A549 (cell line): Measurements from ENCODE around the gene UHRF1. TPM values are rescaled to one million over a fixed set of nuclear protein-coding genes. Genes with fewer than 3 reads are reported as not detected.
"Not testable (repeated sequence)": the region's sequence is repeated elsewhere in the genome, so short reads cannot be mapped to it uniquely, and the experiment has no call there.

Experiments used
- ATAC-seq, 2 experiments: fragments of 200-7000 bp in 1 of 2; fragments of >200 bp in 1 of 2; cut with Nextera tagmentation in 1 of 2; cut with Tn5 transposase in 1 of 2; 3 replicates each; pipeline versions ENCODE4 v1.8.0 to v1.9.1; 2018 to 2020; ENCODE audit warnings: mild to moderate bottlenecking in 1 of 2, moderate library complexity in 1 of 2
- CTCF ChIA-PET: fragments of 300-600 bp; sonication (Branson Sonifier 250); formaldehyde crosslinking; extraction: SDS; loops from one replicate; lab custom pipeline; 2021; ENCODE audit warnings: antibody characterized with exemption, inconsistent platforms; lab: Yijun Ruan, JAX
- POLR2A ChIA-PET: fragments of 350-600 bp; formaldehyde crosslinking; extraction: SDS; loops from one replicate; lab custom pipeline; 2021; ENCODE audit warnings: antibody characterized with exemption, inconsistent platforms; lab: Yijun Ruan, JAX
- DNase-seq, 2 experiments: peaks; one replicate each; pipeline versions ENCODE4 v3.0.0 to v3.0.0-alpha.2; 2011 to 2016; ENCODE audit warnings: low read depth in 1 of 2, low spot score in 1 of 2
- FAIRE-seq: peaks from 2 replicates; lab custom pipeline; 2011; peaks lifted over from hg19 to GRCh38; lab: Jason Lieb, UNC
- H3K27ac ChIP-seq, 2 experiments: fragments of >200 bp; sonication (Bioruptor Twin); formaldehyde crosslinking; 3 replicates each; pipeline ENCODE4 v1.5.1; 2016 to 2017
- H3K4me1 ChIP-seq: fragments of >200 bp; sonication (Bioruptor Twin); formaldehyde crosslinking; 3 replicates; pipeline ENCODE4 v1.6.1; 2016
- H3K4me2 ChIP-seq: fragments of >200 bp; sonication (Bioruptor Twin); formaldehyde crosslinking; 3 replicates; pipeline ENCODE4 v1.6.1; 2016
- H3K4me3 ChIP-seq: fragments of >200 bp; sonication (Bioruptor Twin); formaldehyde crosslinking; 3 replicates; pipeline ENCODE4 v1.5.1; 2016
- H3K9me3 ChIP-seq: fragments of >200 bp; sonication (Bioruptor Twin); formaldehyde crosslinking; 3 replicates; pipeline ENCODE4 v1.6.1; 2016
- CBX2 ChIP-seq: fragments of 200-600 bp; sonication (generic); IDR thresholded peaks from 2 replicates; pipeline ENCODE4 v1.6.1; 2016; ENCODE audit warnings: low read depth, mild to moderate bottlenecking, borderline replicate concordance
- CEBPB ChIP-seq, 2 experiments: fragments of >200 bp in 1 of 2; sonication (Bioruptor Twin) in 1 of 2; formaldehyde crosslinking in 1 of 2; IDR thresholded peaks; 2 replicates each; pipeline ENCODE4 v1.6.1; 2012 to 2016
- CHD2 ChIP-seq: fragments of 150-350 bp; IDR thresholded peaks from 2 replicates; pipeline ENCODE4 v1.6.1; 2014; ENCODE audit warnings: low read length; ENCODE audit not compliant: partially characterized antibody
- EHMT2 ChIP-seq: fragments of 200-600 bp; sonication (generic); IDR thresholded peaks from 2 replicates; pipeline ENCODE4 v1.6.1; 2016; ENCODE audit warnings: antibody characterized with exemption, low read depth, mild to moderate bottlenecking, moderate library complexity
- ELK1 ChIP-seq: fragments of 150-350 bp; IDR thresholded peaks from 2 replicates; pipeline ENCODE4 v1.6.1; 2014; ENCODE audit warnings: low read depth, mild to moderate bottlenecking, low read length
- HDAC2 ChIP-seq: fragments of 200-600 bp; sonication (generic); IDR thresholded peaks from 2 replicates; pipeline ENCODE4 v1.6.1; 2016
- KDM1A ChIP-seq: fragments of 200-600 bp; sonication (generic); IDR thresholded peaks from 2 replicates; pipeline ENCODE4 v1.6.1; 2016; ENCODE audit warnings: low read depth, mild to moderate bottlenecking
- KDM5A ChIP-seq: fragments of 200-600 bp; sonication (generic); IDR thresholded peaks from 2 replicates; pipeline ENCODE4 v1.6.1; 2016; ENCODE audit warnings: antibody characterized with exemption, mild to moderate bottlenecking
- MAFK ChIP-seq: fragments of 450-650 bp; IDR thresholded peaks from 2 replicates; pipeline ENCODE4 v1.6.1; 2014; ENCODE audit not compliant: partially characterized antibody
- NFE2L2 ChIP-seq: fragments of 150-350 bp; conservative IDR thresholded peaks from 2 replicates; pipeline ENCODE4 v1.6.1; 2014; ENCODE audit warnings: low read length
- NPAS2 ChIP-seq: fragments of 250-450 bp; sonication (Bioruptor Pico); IDR thresholded peaks from 2 replicates; pipeline ENCODE4 v1.8.0; 2022; ENCODE audit warnings: mild to moderate bottlenecking, moderate library complexity, borderline replicate concordance
- RFX5 ChIP-seq: fragments of 450-650 bp; IDR thresholded peaks from 2 replicates; pipeline ENCODE4 v1.7.1; 2014; ENCODE audit warnings: antibody characterized with exemption, mild to moderate bottlenecking, moderate library complexity
- SREBF2 ChIP-seq: fragments of 450-650 bp; IDR thresholded peaks from 2 replicates; pipeline ENCODE4 v1.6.1; 2014; ENCODE audit warnings: mild to moderate bottlenecking, moderate library complexity
- ZFP36 ChIP-seq: fragments of 450-650 bp; IDR thresholded peaks from 2 replicates; pipeline ENCODE4 v1.6.1; 2014; ENCODE audit warnings: borderline replicate concordance; ENCODE audit not compliant: partially characterized antibody
- ZSCAN20 ChIP-seq: fragments of 250-450 bp; sonication (Bioruptor Pico); IDR thresholded peaks from 2 replicates; pipeline ENCODE4 v1.8.0; 2022; ENCODE audit warnings: mild to moderate bottlenecking, moderate library complexity
- WGBS: methylation state at CpG from one replicate; pipeline ENCODE4 v1.1.6; 2017; ENCODE audit errors: missing lambda C conversion rate; 5-methylcytosine and 5-hydroxymethylcytosine counted together
- polyA plus RNA-seq, 4 experiments: library from polyadenylated mRNA; depleted of rRNA in 3 of 4; stranded (reverse); fragments of >200 nt; fragmentation: RNase III in 1 of 4; extraction: RNeasy Plus Mini Kit Qiagen cat#74134 plus additional on column Dnase treatment in 1 of 4; gene quantifications; 2 replicates in 3 of 4; 3 replicates in 1 of 4; pipeline ENCODE4 v1.2.3, GENCODE V29; 2011 to 2017
- TF ChIP-seq, protein P1 (sequence below): fragments of >200 bp; sonication (Bioruptor Twin); formaldehyde crosslinking; IDR thresholded peaks from 3 replicates; pipeline ENCODE4 v1.5.1; 2016
- TF ChIP-seq, protein P2 (sequence below): fragments of >200 bp; sonication (Bioruptor Twin); formaldehyde crosslinking; IDR thresholded peaks from 3 replicates; pipeline ENCODE4 v1.6.1; 2016

Gene UHRF1
- polyA plus RNA-seq, 2 of the 4 experiments (the other 2 are of a cell fraction) = 7.2 to 52.3 TPM

GRCh38 chr19:4974880-4975469 lies 65.7 kb downstream of the UHRF1 start:
- FAIRE-seq = no peak
- Histone ChIP-seq H3K4me1 (peaks cover 59% of the 10 kb centered on the region), H3K9me3 (no peaks in the 10 kb centered on the region), H3K4me2 (no peak overlapping the region), H3K4me3 (no peak overlapping the region), H3K27ac (no peak overlapping the region)
- TF ChIP-seq SREBF2 = no peak
- TF ChIP-seq ZFP36 = no peak
- no peak for TF ChIP-seq KDM1A
- no peak for TF ChIP-seq NFE2L2
- no peak for TF ChIP-seq ZSCAN20 (CRISPR knock-in tag)
- TF ChIP-seq ELK1 = no peak
- no peak for TF ChIP-seq HDAC2
- DNase-seq = no peak
- no peak for ATAC-seq
- WGBS = 89% methylated on average over 14 of the region's 14 CpGs
- POLR2A ChIA-PET = no interaction called here
- CTCF ChIA-PET = interaction anchor here (1.3 kb wide), 1 partner anchor 63 kb away, joined by 4 read pairs; no protein-coding TSS in a partner anchor

- H3K4me3 ChIP-seq, FAIRE-seq, DNase-seq, POLR2A ChIA-PET, ATAC-seq, H3K9me3 ChIP-seq, H3K4me2 ChIP-seq: not testable (repeated sequence)
- CTCF ChIA-PET = interaction anchor here (1.3 kb wide), 1 partner anchor 16 kb away, joined by 4 read pairs; no protein-coding TSS in a partner anchor
- WGBS = 94% methylated on average over 13 of the region's 13 CpGs
- Histone ChIP-seq H3K27ac (peak overlapping the region; percentile 56 to 70; a peak in 4 of 6 replicates), H3K4me1 (peaks cover 59% of the 10 kb centered on the region)
These were observed 66.3 kb downstream of the UHRF1 start for GRCh38 chr19:4975601-4976000.

- DNase-seq = peak; percentile 62 to 79
- no peak overlapping the region for H3K4me3 ChIP-seq
- H3K9me3 ChIP-seq = no peaks in the 10 kb centered on the region
- no peak for FAIRE-seq
- TF ChIP-seq, protein P1, sequence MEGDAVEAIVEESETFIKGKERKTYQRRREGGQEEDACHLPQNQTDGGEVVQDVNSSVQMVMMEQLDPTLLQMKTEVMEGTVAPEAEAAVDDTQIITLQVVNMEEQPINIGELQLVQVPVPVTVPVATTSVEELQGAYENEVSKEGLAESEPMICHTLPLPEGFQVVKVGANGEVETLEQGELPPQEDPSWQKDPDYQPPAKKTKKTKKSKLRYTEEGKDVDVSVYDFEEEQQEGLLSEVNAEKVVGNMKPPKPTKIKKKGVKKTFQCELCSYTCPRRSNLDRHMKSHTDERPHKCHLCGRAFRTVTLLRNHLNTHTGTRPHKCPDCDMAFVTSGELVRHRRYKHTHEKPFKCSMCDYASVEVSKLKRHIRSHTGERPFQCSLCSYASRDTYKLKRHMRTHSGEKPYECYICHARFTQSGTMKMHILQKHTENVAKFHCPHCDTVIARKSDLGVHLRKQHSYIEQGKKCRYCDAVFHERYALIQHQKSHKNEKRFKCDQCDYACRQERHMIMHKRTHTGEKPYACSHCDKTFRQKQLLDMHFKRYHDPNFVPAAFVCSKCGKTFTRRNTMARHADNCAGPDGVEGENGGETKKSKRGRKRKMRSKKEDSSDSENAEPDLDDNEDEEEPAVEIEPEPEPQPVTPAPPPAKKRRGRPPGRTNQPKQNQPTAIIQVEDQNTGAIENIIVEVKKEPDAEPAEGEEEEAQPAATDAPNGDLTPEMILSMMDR = peak; percentile 12; the same call in 1 of the 3 replicates
- TF ChIP-seq CBX2 (no peak), CEBPB (IDR thresholded peaks at IDR 0.05) (peak; percentile 69 to 90; a peak in 3 of 4 replicates)
- 64% methylated on average over 32 of the region's 33 CpGs for WGBS
- H3K27ac ChIP-seq = peak overlapping the region; percentile 56 to 70; a peak in 5 of 6 replicates
- H3K4me1 ChIP-seq = peaks cover 51% of the 10 kb centered on the region
- ATAC-seq = peak; percentile 77 to 82
- H3K4me2 ChIP-seq = peak overlapping the region; percentile 64
- POLR2A ChIA-PET = no interaction called here
- CTCF ChIA-PET = interaction anchor here (0.6 to 1.3 kb wide), 4 partner anchors 15 to 332 kb away, joined by 3 to 4 read pairs (median 3); no protein-coding TSS in a partner anchor
These were observed 67.3 kb downstream of the UHRF1 start for GRCh38 chr19:4976401-4977298.

DNA sequence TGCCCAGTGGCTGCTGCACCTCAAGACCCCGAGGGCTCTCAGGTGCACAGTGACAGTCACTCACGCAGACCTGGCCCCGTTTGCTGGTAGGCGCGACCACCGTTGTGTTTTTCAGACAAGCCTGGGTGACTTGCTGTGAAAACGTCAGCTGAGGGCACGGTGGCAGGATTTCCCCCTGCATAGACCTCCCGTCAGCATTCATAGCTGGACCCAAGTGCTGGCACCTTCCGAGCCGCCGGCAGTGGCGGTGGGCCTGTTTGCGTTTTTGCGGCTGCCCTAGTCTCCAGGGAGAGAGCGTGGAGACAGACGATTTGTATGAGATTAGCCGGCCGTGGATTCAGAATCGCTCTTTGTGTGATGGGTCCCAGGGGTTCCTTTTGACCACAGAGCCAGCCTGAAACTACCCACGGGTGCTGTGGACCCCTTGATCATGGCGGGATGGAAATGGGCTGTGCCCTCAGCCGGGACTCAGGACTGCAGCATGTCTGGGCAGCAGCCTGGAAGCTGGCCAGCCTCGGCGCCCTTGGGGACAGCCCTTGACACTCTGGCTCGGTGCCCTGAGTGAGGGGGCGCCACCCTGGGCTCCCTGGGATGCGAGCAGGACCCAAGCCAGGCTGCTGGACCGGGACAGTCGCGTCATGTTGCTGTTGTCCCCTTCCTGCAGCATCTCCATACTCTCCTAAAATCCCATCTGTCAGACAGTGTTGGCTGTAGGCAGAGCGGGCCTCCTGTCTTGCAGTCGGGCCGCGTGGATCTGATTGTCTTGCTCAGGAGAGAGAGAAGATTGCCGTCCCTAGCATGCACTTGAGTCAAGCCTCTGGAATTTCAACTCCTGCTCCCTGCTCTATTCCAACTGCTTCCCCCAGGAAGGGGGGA lies 68.2 kb downstream of the UHRF1 start:
- Histone ChIP-seq H3K4me2 (peak overlapping the region; percentile 38; the same call in 2 of the 3 replicates), H3K4me3 (no peak overlapping the region), H3K27ac (peak overlapping the region in 1 of 2 experiments; percentile 61; a peak in 3 of 6 replicates), H3K9me3 (no peaks in the 10 kb centered on the region), H3K4me1 (peaks cover 42% of the 10 kb centered on the region)
- FAIRE-seq = no peak
- POLR2A ChIA-PET = no interaction called here
- CTCF ChIA-PET = interaction anchor here (0.9 kb wide), 1 partner anchor 37 kb away, joined by 3 read pairs; no protein-coding TSS in a partner anchor
- no peak for DNase-seq
- 79% methylated on average over 31 of the region's 36 CpGs for WGBS
- ATAC-seq = peak; percentile 47 to 50; a peak in 4 of 6 replicates
- TF ChIP-seq CHD2 (no peak), KDM5A (no peak), RFX5 (no peak), EHMT2 (no peak), ZFP36 (no peak), NPAS2 (no peak), MAFK (no peak)
- TF ChIP-seq, protein P2, sequence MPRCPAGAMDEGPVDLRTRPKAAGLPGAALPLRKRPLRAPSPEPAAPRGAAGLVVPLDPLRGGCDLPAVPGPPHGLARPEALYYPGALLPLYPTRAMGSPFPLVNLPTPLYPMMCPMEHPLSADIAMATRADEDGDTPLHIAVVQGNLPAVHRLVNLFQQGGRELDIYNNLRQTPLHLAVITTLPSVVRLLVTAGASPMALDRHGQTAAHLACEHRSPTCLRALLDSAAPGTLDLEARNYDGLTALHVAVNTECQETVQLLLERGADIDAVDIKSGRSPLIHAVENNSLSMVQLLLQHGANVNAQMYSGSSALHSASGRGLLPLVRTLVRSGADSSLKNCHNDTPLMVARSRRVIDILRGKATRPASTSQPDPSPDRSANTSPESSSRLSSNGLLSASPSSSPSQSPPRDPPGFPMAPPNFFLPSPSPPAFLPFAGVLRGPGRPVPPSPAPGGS = no peak
